Caco-2 (cell line): ENCODE measurements around the gene ARHGEF5. TPM values are rescaled to one million over a fixed set of nuclear protein-coding genes. Genes with fewer than 3 reads are reported as not detected.

Experiments
- BruUV-seq: library from RNA; stranded (reverse); fragments of 400-500 nt; replicated peaks from 2 replicates; lab custom pipeline; 2021; lab: Mats Ljungman, UMichigan
- CTCF ChIA-PET: fragments of 300-600 bp; sonication (Branson Sonifier 250); formaldehyde crosslinking; loops from one replicate; lab custom pipeline; 2022; ENCODE audit warnings: antibody characterized with exemption; lab: Charles Lee
- POLR2A ChIA-PET: fragments of 300-600 bp; sonication (Branson Sonifier 250); formaldehyde crosslinking; loops from one replicate; lab custom pipeline; 2022; ENCODE audit warnings: antibody characterized with exemption; lab: Charles Lee
- DNase-seq, 2 experiments: peaks; one replicate each; pipeline versions ENCODE4 v3.0.0 to v3.0.0-alpha.2; 2020 to 2022
- H3K27me3 ChIP-seq: replicated peaks from 2 replicates; pipeline ENCODE4 v1.6.0; 2011; ENCODE audit warnings: low read length; ENCODE audit not compliant: control insufficient read depth, insufficient read depth
- H3K36me3 ChIP-seq: 2 replicates; pipeline ENCODE4 v1.5.1; 2011; ENCODE audit warnings: low read length; ENCODE audit not compliant: control insufficient read depth, insufficient read depth
- H3K4me1 ChIP-seq: fragments of 250-450 bp; sonication (Bioruptor Pico); 2 replicates; pipeline ENCODE4 v1.5.1; 2020; ENCODE audit warnings: mild to moderate bottlenecking
- H3K4me3 ChIP-seq: 2 replicates; pipeline ENCODE4 v1.5.1; 2011; ENCODE audit warnings: low read depth, mild to moderate bottlenecking, control low read depth, low read length
- H3K9me3 ChIP-seq: fragments of 250-450 bp; sonication (Bioruptor Pico); 2 replicates; pipeline ENCODE4 v1.5.1; 2020; ENCODE audit warnings: mild to moderate bottlenecking, moderate library complexity
- H3K27ac Mint-ChIP-seq: one replicate; pipeline ENCODE4 v1.8.0; 2022; ENCODE audit warnings: mixed read lengths; ENCODE audit not compliant: unreplicated experiment
- H3K27me3 Mint-ChIP-seq: one replicate; pipeline ENCODE4 v1.8.0; 2022; ENCODE audit warnings: mixed read lengths; ENCODE audit not compliant: insufficient read depth, unreplicated experiment
- H3K36me3 Mint-ChIP-seq: one replicate; pipeline ENCODE4 v1.8.0; 2022; ENCODE audit warnings: mild to moderate bottlenecking, mixed read lengths; ENCODE audit not compliant: insufficient read depth, unreplicated experiment
- H3K4me1 Mint-ChIP-seq: one replicate; pipeline ENCODE4 v1.8.0; 2022; ENCODE audit warnings: low read depth, mixed read lengths; ENCODE audit not compliant: unreplicated experiment
- H3K4me3 Mint-ChIP-seq: one replicate; pipeline ENCODE4 v1.8.0; 2022; ENCODE audit warnings: mild to moderate bottlenecking, moderate library complexity, mixed read lengths; ENCODE audit not compliant: unreplicated experiment
- H3K9me3 Mint-ChIP-seq: one replicate; pipeline ENCODE4 v1.8.0; 2022; ENCODE audit warnings: mixed read lengths; ENCODE audit not compliant: unreplicated experiment
- CTCF ChIP-seq, 2 experiments: fragments of 200-600 bp in 1 of 2; IDR thresholded peaks; 1 replicate in 1 of 2; 2 replicates in 1 of 2; pipeline versions ENCODE4 v1.5.1 to v1.8.0; 2011 to 2022; ENCODE audit warnings: antibody characterized with exemption in 1 of 2, control low read depth in 1 of 2, inconsistent platforms in 1 of 2, low read depth in 1 of 2, low read length in 1 of 2, mild to moderate bottlenecking in 1 of 2, moderate library complexity in 1 of 2; ENCODE audit not compliant: insufficient read depth in 1 of 2, severe bottlenecking in 1 of 2, unreplicated experiment in 1 of 2
- intact Hi-C: fragments of 100-400 bp; cut with micrococcal nuclease; formaldehyde crosslinking; loops from one replicate; pipeline ENCODE4 v1.10.0; 2022; ENCODE audit not compliant: unreplicated experiment
- total RNA-seq: library from RNA; stranded (reverse); gene quantifications from 2 replicates; pipeline ENCODE4 v1.2.3, GENCODE V29; 2022

ARHGEF5 gene
- total RNA-seq, 1 experiment from 2014 or later: 26.4 TPM

GRCh38 chr7:144408121-144408520, 52.9 kb downstream of the ARHGEF5 start:
- Histone ChIP-seq H3K36me3 (no peaks in the 10 kb centered on the region), H3K9me3 (no peaks in the 10 kb centered on the region), H3K4me3 (no peak overlapping the region), H3K4me1 (no peaks in the 10 kb centered on the region), H3K27me3 (no peaks in the 10 kb centered on the region)
- Mint-ChIP-seq H3K27me3 (peaks cover 10% of the 10 kb centered on the region), H3K4me3 (no peak overlapping the region), H3K36me3 (no peaks in the 10 kb centered on the region), H3K9me3 (no peaks in the 10 kb centered on the region), H3K4me1 (no peaks in the 10 kb centered on the region), H3K27ac (no peak overlapping the region)
- no peak for TF ChIP-seq CTCF (IDR thresholded peaks at IDR 0.05; ENCODE audit: insufficient read depth in 1 of 2, low read depth in 1 of 2, low read length in 1 of 2, severe bottlenecking in 1 of 2, unreplicated experiment in 1 of 2)
- no peak for DNase-seq
- BruUV-seq: no TSS peak
- intact Hi-C loops: no loop called here
- CTCF ChIA-PET: no interaction called here
- POLR2A ChIA-PET: no interaction called here

GRCh38 chr7:144410441-144410840, 55.2 kb downstream of the ARHGEF5 start:
- Mint-ChIP-seq H3K36me3 (no peaks in the 10 kb centered on the region), H3K4me3 (no peak overlapping the region), H3K4me1 (no peaks in the 10 kb centered on the region), H3K27me3 (peaks cover 17% of the 10 kb centered on the region), H3K9me3 (no peaks in the 10 kb centered on the region), H3K27ac (no peak overlapping the region)
- H3K36me3 ChIP-seq: no peaks in the 10 kb centered on the region
- no peak for DNase-seq
- H3K27me3 ChIP-seq: no peaks in the 10 kb centered on the region
- no peaks in the 10 kb centered on the region for H3K4me1 ChIP-seq
- CTCF ChIA-PET: no interaction called here
- no peak for TF ChIP-seq CTCF (IDR thresholded peaks at IDR 0.05; ENCODE audit: insufficient read depth in 1 of 2, low read depth in 1 of 2, low read length in 1 of 2, severe bottlenecking in 1 of 2, unreplicated experiment in 1 of 2)
- POLR2A ChIA-PET: no interaction called here
- BruUV-seq: no TSS peak
- intact Hi-C loops: no loop called here
- H3K4me3 ChIP-seq: no peak overlapping the region
- no peaks in the 10 kb centered on the region for H3K9me3 ChIP-seq

GRCh38 chr7:144414815-144415214, 59.6 kb downstream of the ARHGEF5 start:
- H3K27me3 ChIP-seq: no peaks in the 10 kb centered on the region
- H3K4me1 Mint-ChIP-seq: no peaks in the 10 kb centered on the region
- no peak for TF ChIP-seq CTCF (IDR thresholded peaks at IDR 0.05; ENCODE audit: insufficient read depth in 1 of 2, low read depth in 1 of 2, low read length in 1 of 2, severe bottlenecking in 1 of 2, unreplicated experiment in 1 of 2)
- DNase-seq: no peak
- H3K4me3 ChIP-seq: no peak overlapping the region
- no peaks in the 10 kb centered on the region for H3K36me3 Mint-ChIP-seq
- peaks cover 9% of the 10 kb centered on the region for H3K9me3 Mint-ChIP-seq
- CTCF ChIA-PET: no interaction called here
- H3K4me1 ChIP-seq: 0 out of 2 replicates have a peak, but pooled peaks cover 4% of the 10 kb centered on the region
- H3K27ac Mint-ChIP-seq: no peak overlapping the region
- BruUV-seq: no TSS peak
- 0 out of 2 replicates have a peak, but pooled peaks cover 4% of the 10 kb centered on the region for H3K9me3 ChIP-seq
- intact Hi-C loops: no loop called here
- H3K27me3 Mint-ChIP-seq: peaks cover 13% of the 10 kb centered on the region
- no peaks in the 10 kb centered on the region for H3K36me3 ChIP-seq
- POLR2A ChIA-PET: no interaction called here
- H3K4me3 Mint-ChIP-seq: no peak overlapping the region
